ENCODE results near the gene SERPINA10.

DNA sequence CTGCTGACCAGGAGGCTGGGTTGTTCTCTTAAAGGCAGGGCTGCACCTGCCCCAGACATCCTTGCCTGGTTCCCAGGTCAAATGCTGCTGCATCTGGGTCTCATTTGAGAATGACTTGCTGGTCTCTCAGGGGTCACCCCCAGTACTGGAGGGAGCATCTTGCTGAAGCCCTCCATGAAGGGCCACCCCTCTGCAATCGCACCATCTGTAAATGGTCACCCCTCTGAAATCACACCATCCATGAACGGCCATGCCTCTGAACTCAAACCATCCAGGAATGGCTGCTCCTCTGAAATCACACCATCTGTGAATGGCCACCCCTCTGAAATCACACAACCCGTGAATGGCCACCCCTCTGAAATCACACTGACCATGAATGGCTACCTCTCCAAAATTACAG lies 37.4 kb upstream of the SERPINA10 start:
- no peak for TF ChIP-seq POLR2A (IDR thresholded peaks at IDR 0.05)
- no peak for TF ChIP-seq CTCF (IDR thresholded peaks at IDR 0.05)

All from thyroid gland (tissue), 4 donors.